GM12878 (cell line): ENCODE data around the gene EXOC4. TPM values are rescaled to one million over a fixed set of nuclear protein-coding genes. Genes with fewer than 3 reads are reported as not detected.

Experiments
- ATAC-seq: fragments of 200-7000 bp; cut with Tn5 transposase; 3 replicates; pipeline ENCODE4 v1.9.1; 2020; ENCODE audit warnings: mild to moderate bottlenecking, moderate library complexity
- BruUV-seq: library from RNA; stranded (reverse); fragments of 400-500 nt; replicated peaks from 2 replicates; lab custom pipeline; 2021; lab: Mats Ljungman, UMichigan
- CTCF ChIA-PET: fragments of 300-600 bp; sonication (Branson Sonifier 250); formaldehyde crosslinking; extraction: SDS; loops from one replicate; lab custom pipeline; 2021; ENCODE audit warnings: inconsistent platforms; lab: Yijun Ruan, JAX
- POLR2A ChIA-PET: fragments of 350-600 bp; formaldehyde crosslinking; extraction: SDS; loops from one replicate; lab custom pipeline; 2021; ENCODE audit warnings: inconsistent platforms; lab: Charles Lee
- RAD21 ChIA-PET: fragments of 300-600 bp; sonication (Branson Sonifier 250); formaldehyde crosslinking; loops from one replicate; lab custom pipeline; 2023; ENCODE audit warnings: antibody characterized with exemption; ENCODE audit not compliant: unreplicated experiment; lab: Charles Lee
- SMC1A ChIA-PET: fragments of 300-600 bp; sonication (Branson Sonifier 250); formaldehyde crosslinking; loops from one replicate; lab custom pipeline; 2023; ENCODE audit not compliant: unreplicated experiment, uncharacterized antibody; lab: Charles Lee
- DNase-seq: peaks from one replicate; pipeline ENCODE4 v3.0.0-alpha.2; 2011; ENCODE audit warnings: low read depth, low spot score
- FAIRE-seq: peaks from 3 replicates; lab custom pipeline; 2011; peaks lifted over from hg19 to GRCh38; lab: Jason Lieb, UNC
- H2AFZ ChIP-seq: 2 replicates; pipeline ENCODE4 v1.6.0; 2011; ENCODE audit warnings: low read depth, low read length, control low read depth; ENCODE audit not compliant: control insufficient read depth
- H3K27ac ChIP-seq: 2 replicates; pipeline ENCODE4 v1.5.1; 2011; ENCODE audit warnings: control low read depth; ENCODE audit not compliant: control insufficient read depth, insufficient read depth
- H3K27me3 ChIP-seq, 2 experiments: replicated peaks in 1 of 2; 2 replicates each; pipeline versions ENCODE4 v1.6.0 to v1.6.1; 2011; ENCODE audit warnings: low read length in 1 of 2; ENCODE audit not compliant: control insufficient read depth in 2 of 2, insufficient read depth in 2 of 2
- H3K36me3 ChIP-seq, 2 experiments: 2 replicates each; pipeline ENCODE4 v1.5.1; 2011; ENCODE audit warnings: low read length in 1 of 2; ENCODE audit not compliant: control insufficient read depth in 2 of 2, insufficient read depth in 2 of 2
- H3K4me1 ChIP-seq: 2 replicates; pipeline ENCODE4 v1.6.1; 2011; ENCODE audit warnings: mild to moderate bottlenecking, low read length, moderate library complexity, mixed read lengths; ENCODE audit not compliant: control insufficient read depth, insufficient read depth
- H3K4me2 ChIP-seq: 2 replicates; pipeline ENCODE4 v1.6.0; 2011; ENCODE audit warnings: control low read depth; ENCODE audit not compliant: control insufficient read depth, insufficient read depth
- H3K4me3 ChIP-seq: fragments of 200-600 bp; sonication (generic); 2 replicates; pipeline ENCODE4 v1.5.1; 2016
- H3K79me2 ChIP-seq: 2 replicates; pipeline ENCODE4 v1.6.0; 2011; ENCODE audit warnings: low read length; ENCODE audit not compliant: control insufficient read depth, insufficient read depth
- H3K9ac ChIP-seq: 2 replicates; pipeline ENCODE4 v1.8.0; 2011; ENCODE audit warnings: low read length, control low read depth, mixed read lengths; ENCODE audit not compliant: control insufficient read depth, insufficient read depth
- H3K9me3 ChIP-seq: replicated peaks from 3 replicates; pipeline ENCODE4 v1.5.1; 2011; ENCODE audit warnings: mild to moderate bottlenecking, low read length; ENCODE audit not compliant: control insufficient read depth, insufficient read depth
- H4K20me1 ChIP-seq: 2 replicates; pipeline ENCODE4 v1.6.0; 2011; ENCODE audit not compliant: control insufficient read depth, insufficient read depth
- ASH2L ChIP-seq: fragments of 300-600, 200-600 bp; sonication (generic); IDR thresholded peaks from 2 replicates; pipeline ENCODE4 v1.6.1; 2017; ENCODE audit warnings: low read depth, mild to moderate bottlenecking, borderline replicate concordance
- ATF3 ChIP-seq: IDR thresholded peaks from 2 replicates; pipeline ENCODE4 v1.6.1; 2011; ENCODE audit warnings: low read depth, mild to moderate bottlenecking, low read length, moderate library complexity, borderline replicate concordance; ENCODE audit errors: extremely low read depth
- EGR1 ChIP-seq, 2 experiments: IDR thresholded peaks; 1 replicate in 1 of 2; 2 replicates in 1 of 2; pipeline ENCODE4 v1.6.1; 2011 to 2012; ENCODE audit warnings: low read depth in 2 of 2, low read length in 2 of 2, borderline replicate concordance in 1 of 2, mild to moderate bottlenecking in 1 of 2, moderate library complexity in 1 of 2
- FOXM1 ChIP-seq: IDR thresholded peaks from 2 replicates; pipeline ENCODE4 v1.6.1; 2012; ENCODE audit warnings: low read depth, mild to moderate bottlenecking, inconsistent platforms, low read length, moderate library complexity
- HDAC6 ChIP-seq: fragments of 200-600 bp; sonication (generic); IDR thresholded peaks from one replicate; pipeline ENCODE4 v1.8.0; 2017; ENCODE audit warnings: antibody characterized with exemption; ENCODE audit not compliant: unreplicated experiment
- HDGF ChIP-seq: fragments of 450-650 bp; IDR thresholded peaks from 2 replicates; pipeline ENCODE4 v1.6.1; 2016; ENCODE audit warnings: antibody characterized with exemption
- MEF2B ChIP-seq: fragments of 450-650 bp; IDR thresholded peaks from 2 replicates; pipeline ENCODE4 v1.6.1; 2018; ENCODE audit warnings: mild to moderate bottlenecking, moderate library complexity; ENCODE audit not compliant: partially characterized antibody, poor library complexity, severe bottlenecking
- NFYB ChIP-seq: IDR thresholded peaks from 2 replicates; pipeline ENCODE4 v1.6.1; 2011; ENCODE audit warnings: low read depth, mild to moderate bottlenecking, low read length, improper control_type of control experiment, moderate library complexity; ENCODE audit not compliant: insufficient read depth
- RAD21 ChIP-seq: IDR thresholded peaks from 2 replicates; pipeline ENCODE4 v1.6.1; 2011; ENCODE audit warnings: mild to moderate bottlenecking, low read depth, low read length, moderate library complexity; ENCODE audit not compliant: insufficient read depth
- RBBP5 ChIP-seq: fragments of 200-600 bp; sonication (generic); conservative IDR thresholded peaks from 2 replicates; pipeline ENCODE4 v1.6.1; 2016
- RCOR1 ChIP-seq: conservative IDR thresholded peaks from 2 replicates; pipeline ENCODE4 v1.6.1; 2012; ENCODE audit warnings: low read depth, low read length, improper control_type of control experiment
- SRF ChIP-seq, 2 experiments: IDR thresholded peaks; 2 replicates each; pipeline ENCODE4 v1.6.1; 2011; ENCODE audit warnings: low read depth in 2 of 2, low read length in 2 of 2, mild to moderate bottlenecking in 1 of 2, moderate library complexity in 1 of 2
- SUPT20H ChIP-seq: IDR thresholded peaks from 2 replicates; pipeline ENCODE4 v1.6.1; 2011; ENCODE audit warnings: low read depth, mild to moderate bottlenecking, low read length, moderate library complexity, borderline replicate concordance; ENCODE audit not compliant: control insufficient read depth
- SUZ12 ChIP-seq: fragments of 200-600 bp; sonication (generic); IDR thresholded peaks from one replicate; pipeline ENCODE4 v1.6.1; 2018; ENCODE audit warnings: antibody characterized with exemption, mild to moderate bottlenecking; ENCODE audit not compliant: unreplicated experiment
- TCF7 ChIP-seq: IDR thresholded peaks from 2 replicates; pipeline ENCODE4 v1.6.1; 2014; ENCODE audit warnings: antibody characterized with exemption, borderline replicate concordance
- YY1 ChIP-seq: IDR thresholded peaks from 2 replicates; pipeline ENCODE4 v1.6.1; 2011; ENCODE audit warnings: low read depth, mild to moderate bottlenecking, low read length
- WGBS: methylation state at CpG from one replicate; pipeline ENCODE4 v1.1.6; 2016; ENCODE audit warnings: low lambda C conversion rate; ENCODE audit not compliant: insufficient replicate concordance, insufficient coverage; ENCODE audit errors: missing lambda C conversion rate; 5-methylcytosine and 5-hydroxymethylcytosine counted together
- in situ Hi-C: fragments of 300-500 bp; cut with MboI; formaldehyde crosslinking; loops from 9 replicates; pipeline ENCODE4 v1.14.3; 2018; ENCODE audit warnings: mixed read lengths
- intact Hi-C: fragments of 100-400 bp; cut with micrococcal nuclease; formaldehyde crosslinking; loops from one replicate; pipeline ENCODE4 v1.14.2; 2022; ENCODE audit not compliant: unreplicated experiment
- polyA plus RNA-seq, 11 experiments: library from polyadenylated mRNA; depleted of rRNA in 4 of 11; unstranded in 6 of 11; stranded (reverse) in 5 of 11; fragments of >200 nt; fragmentation: Nextera tagmentation in 4 of 11; fragmentation: Illumina TruSeq in 1 of 11; extraction: Ambion mirVana in 4 of 11; extraction: Trizol in 1 of 11; gene quantifications; 1 replicate in 1 of 11; 2 replicates in 10 of 11; pipeline versions ENCODE4 v1.2.1 to v1.2.3, GENCODE V29; 2011 to 2016; ENCODE audit warnings: inconsistent platforms in 2 of 11, missing spikeins in 2 of 11, low read depth in 1 of 11
- total RNA-seq, 4 experiments: library from RNA; depleted of rRNA in 3 of 4; stranded (reverse); fragments of >200 nt in 3 of 4; fragmentation: Illumina TruSeq in 1 of 4; extraction: Trizol in 1 of 4; gene quantifications; 2 replicates each; pipeline versions ENCODE4 v1.2.1 to v1.2.3, GENCODE V29; 2013 to 2021

Gene EXOC4
- total and polyA plus RNA-seq, 10 of the 15 experiments (the other 5 are each of a cell fraction or from before 2014, with no cell fraction given) = 13.2 to 44.5 (median 29.6) TPM

- no TSS peak for BruUV-seq
- intact Hi-C loops = no loop called here
- no peaks in the 10 kb centered on the region for H3K36me3 ChIP-seq
- SMC1A ChIA-PET = no interaction called here
- CTCF ChIA-PET = no interaction called here
- H4K20me1 ChIP-seq = no peaks in the 10 kb centered on the region
- RAD21 ChIA-PET = no interaction called here
- H3K4me2 ChIP-seq = no peak overlapping the region
- POLR2A ChIA-PET = no interaction called here
- H2AFZ ChIP-seq = no peak overlapping the region
- FAIRE-seq (no peak), DNase-seq (no peak), ATAC-seq (no peak)
- no peaks in the 10 kb centered on the region for H3K4me1 ChIP-seq
- no peak overlapping the region for H3K27ac ChIP-seq
- H3K27me3 ChIP-seq = no peaks in the 10 kb centered on the region
- H3K4me3 ChIP-seq = no peak overlapping the region
- no peaks in the 10 kb centered on the region for H3K79me2 ChIP-seq
- in situ Hi-C loops = no loop called here
- no peak overlapping the region for H3K9ac ChIP-seq
- TF ChIP-seq NFYB (no peak), RBBP5 (no peak), YY1 (no peak), MEF2B (no peak), ATF3 (no peak), FOXM1 (no peak), HDGF (no peak), TCF7 (no peak)
- peaks cover 4% of the 10 kb centered on the region; the same call in 2 of the 3 replicates for H3K9me3 ChIP-seq
Measured at GRCh38 chr7:134088199-134088598, 835.3 kb downstream of the EXOC4 start.

GRCh38 chr7:134089446-134089845 is 836.6 kb downstream of the EXOC4 start:
- Histone ChIP-seq H3K79me2 (no peaks in the 10 kb centered on the region), H3K4me3 (no peak overlapping the region), H3K9me3 (peaks cover 4% of the 10 kb centered on the region; the same call in 2 of the 3 replicates), H3K4me1 (no peaks in the 10 kb centered on the region), H3K9ac (no peak overlapping the region), H3K27ac (no peak overlapping the region), H2AFZ (no peak overlapping the region), H3K27me3 (no peaks in the 10 kb centered on the region), H3K4me2 (no peak overlapping the region), H4K20me1 (no peaks in the 10 kb centered on the region), H3K36me3 (no peaks in the 10 kb centered on the region)
- SMC1A ChIA-PET = interaction anchor here (1.1 kb wide), 1 partner anchor 13 kb away, joined by 4 read pairs; no protein-coding TSS in a partner anchor
- ATAC-seq = no peak
- POLR2A ChIA-PET = no interaction called here
- intact Hi-C loops (no loop called here), in situ Hi-C loops (no loop called here)
- DNase-seq = no peak
- RAD21 ChIA-PET = no interaction called here
- no peak for FAIRE-seq
- no TSS peak for BruUV-seq
- WGBS = 22% methylated on average over 4 of the region's 4 CpGs
- CTCF ChIA-PET = no interaction called here
- no peak for TF ChIP-seq HDAC6
- no peak for TF ChIP-seq RCOR1
- no peak for TF ChIP-seq SRF (IDR thresholded peaks at IDR 0.05; ENCODE audit: low read depth in 2 of 2, low read length in 2 of 2)
- TF ChIP-seq EGR1 (IDR thresholded peaks at IDR 0.05; ENCODE audit: borderline replicate concordance in 1 of 2, low read depth in 2 of 2, low read length in 2 of 2) = no peak
- TF ChIP-seq SUPT20H = no peak
- TF ChIP-seq RAD21 = no peak
- TF ChIP-seq SUZ12 = no peak
- no peak for TF ChIP-seq ASH2L
